Right forelimb (tissue), 1 donor: ENCODE data around the gene ALG10.
"Not testable (repeated sequence)": the region's sequence is repeated elsewhere in the genome, so short reads cannot be mapped to it uniquely, and the experiment has no call there.

ENCODE experiments used
- DNase-seq: peaks from one replicate; pipeline ENCODE4 v3.0.0-alpha.2; 2018

The ALG10 gene, protein sequence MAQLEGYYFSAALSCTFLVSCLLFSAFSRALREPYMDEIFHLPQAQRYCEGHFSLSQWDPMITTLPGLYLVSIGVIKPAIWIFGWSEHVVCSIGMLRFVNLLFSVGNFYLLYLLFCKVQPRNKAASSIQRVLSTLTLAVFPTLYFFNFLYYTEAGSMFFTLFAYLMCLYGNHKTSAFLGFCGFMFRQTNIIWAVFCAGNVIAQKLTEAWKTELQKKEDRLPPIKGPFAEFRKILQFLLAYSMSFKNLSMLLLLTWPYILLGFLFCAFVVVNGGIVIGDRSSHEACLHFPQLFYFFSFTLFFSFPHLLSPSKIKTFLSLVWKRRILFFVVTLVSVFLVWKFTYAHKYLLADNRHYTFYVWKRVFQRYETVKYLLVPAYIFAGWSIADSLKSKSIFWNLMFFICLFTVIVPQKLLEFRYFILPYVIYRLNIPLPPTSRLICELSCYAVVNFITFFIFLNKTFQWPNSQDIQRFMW

GRCh38 chr12:34022079-34022830, at the start of gene ALG10:
TSS of gene ALG10 (plus strand) at chr12:34022496. CDS start at chr12:34022600, 104 bp downstream.
- peak; percentile 97 for DNase-seq

- not testable (repeated sequence) for DNase-seq
Observed at GRCh38 chr12:33972884-33973283, 49.4 kb upstream of the ALG10 start.

DNA sequence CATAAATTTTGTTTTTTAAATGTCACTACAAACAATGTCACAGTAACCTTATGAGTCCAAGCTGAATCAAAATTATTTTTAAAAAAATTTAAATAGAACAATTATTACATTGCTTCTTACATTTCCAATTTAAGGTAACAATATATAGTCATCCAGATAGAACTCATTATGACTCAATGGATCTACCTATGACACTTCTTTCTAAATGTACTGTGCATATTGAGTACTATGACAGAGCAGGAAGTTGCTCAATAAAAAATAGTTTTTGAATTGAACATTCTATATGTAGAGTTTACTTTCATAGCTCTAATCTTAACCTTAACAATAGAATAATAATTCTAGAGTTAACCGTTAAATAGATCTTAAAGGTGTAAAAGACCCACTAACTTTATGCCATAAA, 44.4 kb upstream of the ALG10 start:
- DNase-seq, result no peak

GRCh38 chr12:33988197-33988805, 34.0 kb upstream of the ALG10 start:
- no peak for DNase-seq

DNA sequence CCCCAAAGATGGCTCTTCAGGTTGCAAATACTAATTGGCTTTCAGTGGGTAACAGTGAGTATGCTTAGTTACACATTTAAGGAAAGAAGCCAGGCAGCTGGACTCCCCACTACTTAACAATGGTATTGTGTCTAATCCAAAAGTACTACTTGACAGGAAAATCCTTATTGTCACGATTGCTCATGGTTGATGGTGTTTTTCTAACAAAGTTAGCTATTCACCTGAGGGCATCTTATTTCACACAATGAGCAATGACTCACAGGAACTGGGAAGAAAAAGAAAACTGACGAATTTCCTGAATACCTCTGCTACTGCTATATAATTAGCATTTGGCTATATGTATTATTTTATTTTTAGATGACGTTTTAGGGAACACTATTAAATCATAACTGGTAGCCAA, 33.4 kb upstream of the ALG10 start:
- DNase-seq, result no peak

DNA sequence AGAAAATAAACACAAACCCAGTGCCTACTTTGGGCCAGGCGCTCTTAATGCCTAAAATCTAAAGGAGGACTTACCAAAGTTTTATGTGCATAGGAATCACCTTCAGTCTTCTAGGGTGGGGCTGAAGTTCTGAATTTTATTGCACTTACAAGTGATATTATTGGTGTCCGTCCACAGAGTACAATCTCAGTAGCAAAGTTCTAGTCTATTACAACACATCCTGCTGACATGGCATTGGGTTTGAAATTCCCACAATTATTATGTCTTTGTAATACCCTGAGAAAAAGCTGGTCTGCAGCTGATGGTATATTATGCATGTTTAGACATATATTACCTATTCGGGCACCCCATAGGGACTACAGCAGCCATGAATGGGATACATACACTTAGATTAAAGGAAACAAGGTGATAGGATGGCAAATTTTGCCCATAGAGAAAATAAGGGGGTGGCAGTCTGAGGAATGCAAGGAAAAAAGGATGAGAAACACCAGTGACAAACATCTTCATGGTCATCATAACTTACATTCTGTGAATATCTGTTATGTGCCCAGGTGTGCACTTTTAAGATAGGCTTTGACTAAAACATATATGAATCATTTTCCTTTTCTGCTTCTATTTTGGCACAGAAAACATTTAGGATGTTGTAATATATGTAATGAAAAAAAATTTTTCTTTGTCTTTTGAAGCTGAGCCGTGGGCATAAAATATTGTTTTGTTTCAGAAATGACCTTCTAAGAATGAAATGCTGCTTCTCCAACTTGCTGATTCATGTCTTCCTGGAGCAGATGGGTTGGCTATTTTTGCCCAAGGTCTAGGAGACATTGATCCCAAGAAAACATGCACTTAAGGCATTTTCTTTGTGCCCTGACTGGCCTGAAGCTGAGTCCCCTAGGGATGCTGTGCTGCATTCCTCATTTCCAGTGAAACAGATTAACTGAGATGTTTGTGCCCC, 27.2 kb upstream of the ALG10 start:
- no peak for DNase-seq

- not testable (repeated sequence) for DNase-seq
Observed at GRCh38 chr12:34008835-34009234, 13.5 kb upstream of the ALG10 start.

DNA sequence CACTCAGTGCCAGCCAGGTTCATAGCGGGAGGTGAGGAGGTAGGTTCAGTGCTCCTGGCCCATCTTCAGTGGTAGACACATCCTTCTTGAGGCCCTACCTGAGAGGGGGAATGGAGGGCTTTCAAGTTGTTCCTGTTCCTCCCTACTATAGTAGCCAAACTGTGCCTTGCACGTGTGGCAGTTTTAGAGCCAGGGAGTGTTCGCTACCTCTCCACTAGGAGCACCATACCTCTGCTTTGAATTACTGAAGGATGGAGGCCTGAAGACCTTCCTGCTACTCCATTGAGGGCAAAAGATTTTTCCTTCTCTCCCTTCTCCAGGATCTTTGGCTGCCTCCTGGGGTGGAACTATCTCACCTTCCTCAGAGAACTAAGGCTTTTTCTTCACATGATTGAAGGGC, 5.9 kb upstream of the ALG10 start:
- DNase-seq, result no peak

- no peak for DNase-seq
Observed at GRCh38 chr12:34021071-34021470, 1.2 kb upstream of the ALG10 start.

GRCh38 chr12:34027661-34028060, 5.4 kb downstream of the ALG10 start:
- DNase-seq, result not testable (repeated sequence)

DNA sequence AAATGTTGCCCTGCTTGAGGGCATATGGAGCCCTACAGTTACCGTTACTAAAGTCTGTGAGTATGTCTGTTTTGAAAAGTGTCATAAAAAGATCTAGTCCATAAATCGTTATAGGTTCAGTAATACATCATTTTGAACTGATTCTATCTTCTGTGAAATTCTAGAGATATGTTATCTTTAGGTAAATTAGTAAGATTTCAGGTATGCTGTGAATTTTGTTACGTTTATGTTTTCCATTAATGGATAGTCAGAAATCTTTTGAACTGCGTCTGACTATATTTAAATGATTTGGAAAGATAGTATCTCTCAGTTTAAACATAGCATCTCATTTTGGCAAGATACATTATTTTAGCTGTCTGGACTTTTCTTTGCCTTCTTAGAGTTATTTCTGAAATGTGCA, 8.3 kb downstream of the ALG10 start:
- no peak for DNase-seq

- DNase-seq, result no peak
Observed at GRCh38 chr12:34033628-34034296, 11.5 kb downstream of the ALG10 start.

- DNase-seq, result not testable (repeated sequence)
Observed at GRCh38 chr12:34038357-34038756, 16.1 kb downstream of the ALG10 start.

GRCh38 chr12:34046570-34046969, 24.3 kb downstream of the ALG10 start:
- no peak for DNase-seq

DNA sequence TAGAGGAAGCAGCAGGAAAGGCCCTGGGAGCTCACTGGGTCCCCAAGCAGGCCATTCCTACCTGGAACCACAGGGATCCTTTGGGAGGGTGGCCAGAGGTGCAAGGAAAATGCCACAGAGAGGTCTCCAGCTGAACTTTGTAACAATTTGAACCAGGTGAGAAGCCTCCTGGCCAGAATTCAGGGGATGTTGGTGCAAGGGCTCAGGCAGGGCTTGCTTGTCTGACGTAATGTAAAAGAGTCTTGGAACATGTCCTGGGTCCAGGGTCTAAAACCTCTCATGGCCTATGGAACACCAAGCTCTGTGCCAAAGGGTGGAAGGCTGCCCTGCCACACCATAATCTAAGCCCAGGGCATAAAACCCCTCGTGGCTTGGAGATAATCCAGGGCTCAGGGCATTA, 25.6 kb downstream of the ALG10 start:
- not testable (repeated sequence) for DNase-seq

- no peak for DNase-seq
Observed at GRCh38 chr12:34048714-34049113, 26.4 kb downstream of the ALG10 start.

- no peak for DNase-seq
Observed at GRCh38 chr12:34051486-34051885, 29.2 kb downstream of the ALG10 start.

- no peak for DNase-seq
Observed at GRCh38 chr12:34054938-34055337, 32.6 kb downstream of the ALG10 start.
